NCI-H526 treated with DMSO at 0.1 percent for 48 hours (cell line): Measurements from ENCODE around the gene LTA4H.
A peak's percentile ranks its signal among the peaks of the same experiment; 100 is the strongest.
"Not testable (repeated sequence)": the region's sequence is repeated elsewhere in the genome, so short reads cannot be mapped to it uniquely, and the experiment has no call there.

ENCODE experiments used
- DNase-seq: peaks from one replicate; lab custom pipeline; 2025; lab: John Stamatoyannopoulos, UW

The LTA4H gene

GRCh38 chr12:96035283-96036236, at the start of gene LTA4H:
TSS of gene LTA4H (minus strand) at chr12:96035587. CDS start at chr12:96035519, 68 bp downstream.
- DNase-seq: peak; percentile 98

GRCh38 chr12:96084624-96085023, 49.2 kb upstream of the LTA4H start:
- DNase-seq: no peak

GRCh38 chr12:96083020-96083719, 47.8 kb upstream of the LTA4H start:
- DNase-seq: no peak

GRCh38 chr12:96081596-96081995, 46.2 kb upstream of the LTA4H start:
- no peak for DNase-seq

- no peak for DNase-seq
These were observed 43.1 kb upstream of the LTA4H start for GRCh38 chr12:96078231-96079135.

- DNase-seq: no peak
These were observed 41.7 kb upstream of the LTA4H start for GRCh38 chr12:96077081-96077480.

GRCh38 chr12:96075560-96075959, 40.2 kb upstream of the LTA4H start:
- no peak for DNase-seq

- DNase-seq: no peak
These were observed 38.3 kb upstream of the LTA4H start for GRCh38 chr12:96073346-96074330.

- no peak for DNase-seq
These were observed 35.4 kb upstream of the LTA4H start for GRCh38 chr12:96070670-96071279.

GRCh38 chr12:96069511-96070231, 34.3 kb upstream of the LTA4H start:
- no peak for DNase-seq

- no peak for DNase-seq
These were observed 33.2 kb upstream of the LTA4H start for GRCh38 chr12:96068636-96069035.

GRCh38 chr12:96068111-96068510, 32.7 kb upstream of the LTA4H start:
- DNase-seq: no peak

GRCh38 chr12:96065776-96066175, 30.4 kb upstream of the LTA4H start:
- DNase-seq: not testable (repeated sequence)

- DNase-seq: no peak
These were observed 29.6 kb upstream of the LTA4H start for GRCh38 chr12:96064966-96065365.

- DNase-seq: no peak
These were observed 28.9 kb upstream of the LTA4H start for GRCh38 chr12:96064271-96064670.

- no peak for DNase-seq
These were observed 27.7 kb upstream of the LTA4H start for GRCh38 chr12:96063046-96063445.

- peak; percentile 55 for DNase-seq
These were observed 26.6 kb upstream of the LTA4H start for GRCh38 chr12:96061864-96062453.

GRCh38 chr12:96061323-96061722, 25.9 kb upstream of the LTA4H start:
- no peak for DNase-seq

GRCh38 chr12:96060041-96060440, 24.7 kb upstream of the LTA4H start:
- no peak for DNase-seq
